CD4-positive, alpha-beta memory T cell (primary cell): ENCODE data around the gene ZNF512B. TPM values are rescaled to one million over a fixed set of nuclear protein-coding genes. Genes with fewer than 3 reads are reported as not detected.
"Not testable (repeated sequence)": the region's sequence is repeated elsewhere in the genome, so short reads cannot be mapped to it uniquely, and the experiment has no call there.

Experiments
- CTCF ChIA-PET: fragments of 350-600 bp; sonication (Branson Sonifier 250); formaldehyde crosslinking; loops from one replicate; lab custom pipeline; 2021; ENCODE audit warnings: inconsistent platforms; ENCODE audit not compliant: partially characterized antibody; lab: Charles Lee
- POLR2A ChIA-PET: fragments of 350-600 bp; sonication (Branson Sonifier 250); formaldehyde crosslinking; loops from one replicate; lab custom pipeline; 2021; ENCODE audit not compliant: partially characterized antibody; lab: Charles Lee
- DNase-seq, 5 donors: peaks; one replicate each; pipeline versions ENCODE4 v3.0.0 to v3.0.0-alpha.2; 2020 to 2022; ENCODE audit warnings: mixed read lengths in 1 of 5
- H3K27ac ChIP-seq: one replicate; pipeline ENCODE4 v1.7.0; 2013; ENCODE audit warnings: low read depth, low read length
- H3K27me3 ChIP-seq: 2 replicates; pipeline ENCODE4 v1.7.0; 2013; ENCODE audit warnings: mild to moderate bottlenecking, low read length, moderate library complexity; ENCODE audit not compliant: insufficient read depth
- H3K36me3 ChIP-seq: 2 replicates; pipeline ENCODE4 v1.7.0; 2013; ENCODE audit warnings: mild to moderate bottlenecking, low read length, moderate library complexity; ENCODE audit not compliant: insufficient read depth
- H3K4me1 ChIP-seq: 2 replicates; pipeline ENCODE4 v1.7.0; 2013; ENCODE audit warnings: mild to moderate bottlenecking, low read length, moderate library complexity; ENCODE audit not compliant: insufficient read depth
- H3K4me3 ChIP-seq, 2 donors: one replicate each; pipeline ENCODE4 v1.7.0; 2013; ENCODE audit warnings: low read length in 2 of 2, mild to moderate bottlenecking in 1 of 2
- H3K9me3 ChIP-seq, 2 donors: one replicate each; pipeline ENCODE4 v1.7.0; 2013; ENCODE audit warnings: low read length in 2 of 2, control low read depth in 1 of 2; ENCODE audit not compliant: control insufficient read depth in 1 of 2
- H3K27ac Mint-ChIP-seq, 7 donors: one replicate each; pipeline ENCODE4 v1.8.0; 2020 to 2021; ENCODE audit warnings: mixed read lengths in 7 of 7, mild to moderate bottlenecking in 6 of 7, inconsistent platforms in 3 of 7, moderate library complexity in 3 of 7
- H3K27me3 Mint-ChIP-seq, 2 donors: one replicate each; pipeline ENCODE4 v1.8.0; 2020 to 2021; ENCODE audit warnings: mixed read lengths in 2 of 2
- H3K36me3 Mint-ChIP-seq, 2 donors: one replicate each; pipeline ENCODE4 v1.8.0; 2020 to 2021; ENCODE audit warnings: mixed read lengths in 2 of 2, inconsistent platforms in 1 of 2, mild to moderate bottlenecking in 1 of 2
- H3K4me1 Mint-ChIP-seq, 4 donors: one replicate each; pipeline ENCODE4 v1.8.0; 2020 to 2021; ENCODE audit warnings: mixed read lengths in 4 of 4, mild to moderate bottlenecking in 1 of 4
- H3K4me3 Mint-ChIP-seq, 8 donors: one replicate each; pipeline ENCODE4 v1.8.0; 2020 to 2021; ENCODE audit warnings: mixed read lengths in 8 of 8, mild to moderate bottlenecking in 7 of 8, moderate library complexity in 6 of 8, inconsistent platforms in 3 of 8
- H3K9me3 Mint-ChIP-seq, 8 donors: one replicate each; pipeline ENCODE4 v1.8.0; 2020 to 2021; ENCODE audit warnings: mixed read lengths in 8 of 8, mild to moderate bottlenecking in 5 of 8, inconsistent platforms in 3 of 8, moderate library complexity in 1 of 8
- intact Hi-C: fragments of 100-400 bp; cut with micrococcal nuclease; formaldehyde crosslinking; loops from one replicate; pipeline ENCODE4 v1.15.1; 2023
- polyA plus RNA-seq, 2 donors: library from polyadenylated mRNA; unstranded; fragments of 300-500 nt; fragmentation: Illumina TruSeq; gene quantifications; one replicate each; pipeline ENCODE4 v1.2.3, GENCODE V29; 2021
- total RNA-seq, 2 experiments: library from RNA; stranded (reverse); gene quantifications; one replicate each; pipeline ENCODE4 v1.2.3, GENCODE V29; 2021

The ZNF512B gene
- total and polyA plus RNA-seq, 4 experiments from 2014 or later: 0.20 to 22.0 (median 11.2) TPM

DNA sequence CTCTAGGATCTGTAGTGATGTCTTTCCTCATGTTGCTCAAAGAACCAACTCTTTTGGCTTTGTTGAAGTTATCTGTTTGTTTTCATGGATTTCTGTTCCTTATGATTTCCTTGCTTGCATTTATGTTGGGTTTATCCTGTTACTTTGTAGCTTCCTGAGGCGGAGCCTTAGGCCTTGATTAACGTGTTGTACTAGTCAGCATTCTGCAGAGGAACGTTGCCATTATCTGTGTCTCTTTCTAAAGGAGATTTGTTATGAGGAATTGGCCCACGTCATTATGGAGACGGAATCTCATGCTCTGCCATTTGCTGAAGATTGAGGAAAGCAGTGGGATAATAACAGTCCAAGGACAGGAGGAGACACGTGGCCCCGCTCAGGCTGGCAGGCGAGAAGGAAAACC lies 43.4 kb downstream of the ZNF512B start:
- ChIA-PET CTCF (interaction anchor here (1.1 kb wide), 1 partner anchor 11 kb away, joined by 6 read pairs; no protein-coding TSS in a partner anchor), POLR2A (no interaction called here)
- no peaks in the 10 kb centered on the region for H3K9me3 Mint-ChIP-seq
- H3K27ac ChIP-seq: no peak overlapping the region
- H3K27me3 ChIP-seq: no peaks in the 10 kb centered on the region
- no peak overlapping the region for H3K4me3 Mint-ChIP-seq
- no peaks in the 10 kb centered on the region for H3K27me3 Mint-ChIP-seq
- peaks cover 10% of the 10 kb centered on the region for H3K4me1 ChIP-seq
- peaks cover 23 to 50% of the 10 kb centered on the region in 2 donors for H3K36me3 Mint-ChIP-seq
- DNase-seq: no peak
- H3K36me3 ChIP-seq: peaks cover 34% of the 10 kb centered on the region
- peaks cover 11 to 38% (median 13%) of the 10 kb centered on the region in 4 donors for H3K4me1 Mint-ChIP-seq
- H3K27ac Mint-ChIP-seq: peak overlapping the region in 2 of 7 donors; percentile 37 to 62
- no peaks in the 10 kb centered on the region for H3K9me3 ChIP-seq
- intact Hi-C loops: no loop called here
- no peak overlapping the region for H3K4me3 ChIP-seq

DNA sequence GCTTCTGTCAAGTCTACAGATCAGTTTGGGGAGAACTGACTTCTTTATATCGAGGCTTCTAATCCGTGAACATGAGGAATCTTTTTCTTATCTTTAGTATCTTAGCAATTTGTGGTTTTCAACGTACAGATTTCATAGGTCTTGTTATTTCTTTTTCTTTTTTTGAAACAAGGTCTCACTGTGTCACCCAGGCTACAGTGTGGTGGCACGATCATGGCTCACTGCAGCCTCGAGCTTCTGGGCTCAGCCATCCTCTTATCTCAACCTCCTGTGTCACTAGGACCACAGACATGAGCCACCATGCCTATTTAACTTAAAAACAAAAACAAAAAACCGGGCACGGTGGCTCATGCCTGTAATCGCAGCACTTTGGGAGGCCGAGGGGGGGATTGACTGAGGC lies 45.5 kb downstream of the ZNF512B start:
- peaks cover 11 to 35% (median 12%) of the 10 kb centered on the region in 4 donors for H3K4me1 Mint-ChIP-seq
- peaks cover 17% of the 10 kb centered on the region for H3K36me3 ChIP-seq
- H3K27ac ChIP-seq: no peak overlapping the region
- H3K27me3 ChIP-seq: no peaks in the 10 kb centered on the region
- H3K4me3 ChIP-seq: no peak overlapping the region
- H3K36me3 Mint-ChIP-seq: peaks cover 15 to 37% of the 10 kb centered on the region in 2 donors
- ChIA-PET CTCF (no interaction called here), POLR2A (no interaction called here)
- no peaks in the 10 kb centered on the region for H3K9me3 Mint-ChIP-seq
- intact Hi-C loops: no loop called here
- no peak for DNase-seq
- H3K4me3 Mint-ChIP-seq: no peak overlapping the region
- no peaks in the 10 kb centered on the region for H3K27me3 Mint-ChIP-seq
- no peaks in the 10 kb centered on the region for H3K9me3 ChIP-seq
- H3K4me1 ChIP-seq: peaks cover 10% of the 10 kb centered on the region
- H3K27ac Mint-ChIP-seq: peak overlapping the region in 6 of 7 donors; percentile 2 to 75 (median 45)

DNA sequence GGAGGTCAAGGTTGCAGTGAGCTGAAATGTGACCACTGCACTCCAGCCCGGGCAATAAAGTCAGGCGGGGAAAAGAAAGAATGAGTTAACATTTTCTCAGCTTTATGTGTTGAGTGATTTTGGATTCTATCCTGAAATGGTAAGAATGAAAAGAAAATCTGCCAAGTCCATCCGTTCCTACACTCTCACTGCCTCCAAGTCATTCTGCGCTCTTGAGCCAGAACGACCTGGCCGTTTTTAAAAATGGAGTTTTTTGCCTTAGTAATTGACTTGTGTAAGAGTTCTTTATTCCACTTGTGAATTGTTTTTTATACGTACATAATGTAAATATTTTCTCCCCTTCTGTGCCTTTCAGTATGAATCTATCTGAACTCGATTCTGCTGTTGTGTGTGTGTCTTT lies 46.1 kb downstream of the ZNF512B start:
- peaks cover 11 to 35% (median 12%) of the 10 kb centered on the region in 4 donors for H3K4me1 Mint-ChIP-seq
- ChIA-PET CTCF (no interaction called here), POLR2A (no interaction called here)

DNA sequence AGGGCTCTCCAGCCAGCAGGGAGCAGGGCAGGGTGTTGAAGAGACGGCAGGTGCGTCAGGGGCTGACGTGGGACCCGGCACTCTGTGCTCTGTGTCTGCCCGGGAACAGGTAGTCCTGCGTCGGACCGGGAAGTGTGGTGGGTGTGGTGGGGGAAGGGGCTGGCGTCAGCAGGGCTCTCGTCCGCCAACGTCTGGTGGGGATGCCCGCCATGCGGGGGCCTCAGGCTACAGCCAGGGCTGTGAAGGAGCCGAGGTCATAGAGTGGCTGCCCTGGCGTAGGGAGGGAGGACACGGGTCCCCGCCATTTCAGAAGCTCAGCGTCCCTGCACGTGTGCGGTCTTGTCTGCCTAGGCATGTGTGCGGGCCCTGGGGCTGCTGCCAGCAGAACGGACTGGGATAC lies 49.5 kb downstream of the ZNF512B start:
- no peaks in the 10 kb centered on the region for H3K27me3 ChIP-seq
- POLR2A ChIA-PET: no interaction called here
- peaks cover 4 to 28% (median 11%) of the 10 kb centered on the region in 4 donors for H3K4me1 Mint-ChIP-seq
- no peak overlapping the region for H3K4me3 Mint-ChIP-seq
- H3K9me3 ChIP-seq: no peaks in the 10 kb centered on the region
- H3K4me3 ChIP-seq: no peak overlapping the region
- peaks cover 10% of the 10 kb centered on the region for H3K4me1 ChIP-seq
- H3K9me3 Mint-ChIP-seq: peaks cover 0 to 8% (median 3%) of the 10 kb centered on the region in 8 donors
- H3K27ac Mint-ChIP-seq: no peak overlapping the region
- no peak overlapping the region for H3K27ac ChIP-seq
- no peak for DNase-seq
- no peaks in the 10 kb centered on the region for H3K27me3 Mint-ChIP-seq
- CTCF ChIA-PET: no interaction called here
- peaks cover 20 to 21% of the 10 kb centered on the region in 2 donors for H3K36me3 Mint-ChIP-seq
- peaks cover 9% of the 10 kb centered on the region for H3K36me3 ChIP-seq
- intact Hi-C loops: no loop called here

More for the DNA sequence above, 46.1 kb downstream of the ZNF512B start:
- peaks cover 10% of the 10 kb centered on the region for H3K4me1 ChIP-seq
- Mint-ChIP-seq H3K27me3 (no peaks in the 10 kb centered on the region), H3K9me3 (no peaks in the 10 kb centered on the region), H3K36me3 (peaks cover 12 to 31% of the 10 kb centered on the region in 2 donors), H3K4me3 (no peak overlapping the region), H3K27ac (peak overlapping the region in 2 of 7 donors; percentile 2 to 49)
- peaks cover 11% of the 10 kb centered on the region for H3K36me3 ChIP-seq
- DNase-seq: no peak
- no peaks in the 10 kb centered on the region for H3K27me3 ChIP-seq
- H3K4me3 ChIP-seq: no peak overlapping the region
- H3K9me3 ChIP-seq: no peaks in the 10 kb centered on the region
- intact Hi-C loops: no loop called here
- H3K27ac ChIP-seq: no peak overlapping the region

DNA sequence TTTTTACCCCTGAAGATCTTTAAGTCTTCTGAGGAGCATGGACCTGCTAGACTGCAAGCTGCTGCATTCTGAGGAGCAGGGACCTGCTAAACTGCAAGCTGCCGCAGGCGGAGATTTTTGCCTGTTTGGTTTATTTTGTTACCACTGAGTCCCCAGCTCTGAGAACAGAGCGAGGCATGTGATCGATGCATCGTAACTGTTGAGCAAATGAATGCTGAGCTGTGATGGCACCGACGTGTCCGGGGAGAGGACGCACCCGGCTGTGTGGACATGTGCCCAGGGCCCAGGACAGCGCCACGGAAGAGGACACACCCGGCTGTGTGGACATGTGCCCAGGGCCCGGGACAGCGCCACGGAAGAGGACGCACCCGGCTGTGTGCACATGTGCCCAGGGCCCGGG lies 50.6 kb downstream of the ZNF512B start:
- H3K4me1 Mint-ChIP-seq: peaks cover 4 to 24% (median 11%) of the 10 kb centered on the region in 4 donors
- intact Hi-C loops: no loop called here
- ChIA-PET CTCF (no interaction called here), POLR2A (no interaction called here)
- H3K36me3 Mint-ChIP-seq: peaks cover 24% of the 10 kb centered on the region in 2 donors
- no peak overlapping the region for H3K4me3 Mint-ChIP-seq
- H3K9me3 ChIP-seq: no peaks in the 10 kb centered on the region
- no peak overlapping the region for H3K4me3 ChIP-seq
- H3K27me3 ChIP-seq: no peaks in the 10 kb centered on the region
- H3K9me3 Mint-ChIP-seq: peaks cover 0 to 9% (median 3%) of the 10 kb centered on the region in 8 donors
- peaks cover 7% of the 10 kb centered on the region for H3K36me3 ChIP-seq
- no peaks in the 10 kb centered on the region for H3K27me3 Mint-ChIP-seq
- no peak overlapping the region for H3K27ac ChIP-seq
- DNase-seq: no peak
- H3K4me1 ChIP-seq: peaks cover 8% of the 10 kb centered on the region
- peak overlapping the region in 1 of 7 donors; percentile 41 for H3K27ac Mint-ChIP-seq

DNA sequence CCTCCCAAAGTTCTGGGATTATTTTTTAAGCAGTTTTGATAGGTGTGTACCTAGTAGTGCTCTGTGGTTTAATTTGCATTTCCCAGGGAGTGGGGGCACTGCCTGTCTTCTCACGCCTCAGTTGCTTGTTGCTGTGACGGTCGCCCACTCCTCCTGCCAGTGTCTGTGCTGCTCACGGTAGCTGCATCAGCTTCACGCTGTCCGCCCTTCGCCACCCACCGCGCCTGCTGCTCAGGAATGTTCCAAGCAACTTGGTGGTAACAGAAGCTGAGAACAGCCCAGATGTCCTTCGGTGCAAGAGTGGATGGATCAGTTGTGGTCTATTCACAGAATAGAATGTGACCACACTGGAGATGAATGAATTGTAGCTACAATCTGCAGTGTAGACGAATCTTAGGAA lies 51.9 kb downstream of the ZNF512B start:
- H3K4me3 Mint-ChIP-seq: no peak overlapping the region
- H3K27me3 Mint-ChIP-seq: no peaks in the 10 kb centered on the region
- ChIA-PET POLR2A (interaction anchor here (0.8 kb wide), 1 partner anchor 10 kb away, joined by 3 read pairs; no protein-coding TSS in a partner anchor), CTCF (no interaction called here)
- no peaks in the 10 kb centered on the region for H3K27me3 ChIP-seq
- no peaks in the 10 kb centered on the region for H3K9me3 ChIP-seq
- H3K27ac ChIP-seq: no peak overlapping the region
- peaks cover 23 to 24% of the 10 kb centered on the region in 2 donors for H3K36me3 Mint-ChIP-seq
- H3K27ac Mint-ChIP-seq: peak overlapping the region in 3 of 7 donors; percentile 12 to 79 (median 68)
- peaks cover 9 to 23% (median 13%) of the 10 kb centered on the region in 4 donors for H3K4me1 Mint-ChIP-seq
- DNase-seq: no peak
- H3K4me3 ChIP-seq: no peak overlapping the region
- intact Hi-C loops: no loop called here
- peaks cover 7% of the 10 kb centered on the region for H3K36me3 ChIP-seq
- no peaks in the 10 kb centered on the region for H3K4me1 ChIP-seq
- H3K9me3 Mint-ChIP-seq: peaks cover 0 to 9% (median 3%) of the 10 kb centered on the region in 8 donors

DNA sequence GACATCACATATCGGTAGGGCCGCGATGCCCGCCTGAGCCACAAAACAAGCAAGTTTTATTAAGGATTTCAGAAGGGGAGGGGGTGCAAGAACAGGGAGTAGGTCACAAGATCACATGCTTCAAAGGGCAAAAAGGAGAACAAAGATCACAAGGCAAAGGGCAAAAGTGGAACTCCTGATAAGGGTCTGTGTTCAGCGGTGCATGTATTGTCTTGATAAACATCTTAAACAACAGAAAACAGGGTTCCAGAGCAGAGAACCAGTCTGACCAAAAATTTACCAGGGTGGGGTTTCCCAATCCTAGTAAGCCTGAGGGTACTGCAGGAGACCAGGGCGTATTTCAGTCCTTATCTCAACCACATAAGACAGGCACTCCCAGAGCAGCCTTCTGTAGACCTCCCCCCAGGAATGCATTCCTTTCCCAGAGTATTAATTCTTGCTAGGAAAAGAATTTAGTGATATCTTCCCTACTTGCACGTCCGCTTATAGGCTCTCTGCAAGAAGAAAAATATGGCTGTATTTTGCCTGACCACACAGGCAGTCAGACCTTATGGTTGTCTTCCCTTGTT lies 53.3 kb downstream of the ZNF512B start:
- H3K9me3 ChIP-seq, H3K27me3 Mint-ChIP-seq, H3K4me3 ChIP-seq, H3K27me3 ChIP-seq, H3K36me3 ChIP-seq, DNase-seq, H3K27ac ChIP-seq, intact Hi-C loops, H3K9me3 Mint-ChIP-seq: not testable (repeated sequence)
- H3K27ac Mint-ChIP-seq: peak overlapping the region in 1 of 7 donors; percentile 49
- ChIA-PET CTCF (interaction anchor here (1.0 kb wide), 1 partner anchor 9 kb away, joined by 6 read pairs; no protein-coding TSS in a partner anchor), POLR2A (interaction anchor here (1.5 kb wide), 1 partner anchor 12 kb away, joined by 4 read pairs; no protein-coding TSS in a partner anchor)
- peaks cover 10% of the 10 kb centered on the region for H3K4me1 ChIP-seq
- H3K4me1 Mint-ChIP-seq: peaks cover 9 to 31% (median 15%) of the 10 kb centered on the region in 4 donors
- peaks cover 23 to 24% of the 10 kb centered on the region in 2 donors for H3K36me3 Mint-ChIP-seq
- H3K4me3 Mint-ChIP-seq: peak overlapping the region in 3 of 8 donors; percentile 7 to 20 (median 19)
